ENCODE results near the gene NPTX1.

DNA sequence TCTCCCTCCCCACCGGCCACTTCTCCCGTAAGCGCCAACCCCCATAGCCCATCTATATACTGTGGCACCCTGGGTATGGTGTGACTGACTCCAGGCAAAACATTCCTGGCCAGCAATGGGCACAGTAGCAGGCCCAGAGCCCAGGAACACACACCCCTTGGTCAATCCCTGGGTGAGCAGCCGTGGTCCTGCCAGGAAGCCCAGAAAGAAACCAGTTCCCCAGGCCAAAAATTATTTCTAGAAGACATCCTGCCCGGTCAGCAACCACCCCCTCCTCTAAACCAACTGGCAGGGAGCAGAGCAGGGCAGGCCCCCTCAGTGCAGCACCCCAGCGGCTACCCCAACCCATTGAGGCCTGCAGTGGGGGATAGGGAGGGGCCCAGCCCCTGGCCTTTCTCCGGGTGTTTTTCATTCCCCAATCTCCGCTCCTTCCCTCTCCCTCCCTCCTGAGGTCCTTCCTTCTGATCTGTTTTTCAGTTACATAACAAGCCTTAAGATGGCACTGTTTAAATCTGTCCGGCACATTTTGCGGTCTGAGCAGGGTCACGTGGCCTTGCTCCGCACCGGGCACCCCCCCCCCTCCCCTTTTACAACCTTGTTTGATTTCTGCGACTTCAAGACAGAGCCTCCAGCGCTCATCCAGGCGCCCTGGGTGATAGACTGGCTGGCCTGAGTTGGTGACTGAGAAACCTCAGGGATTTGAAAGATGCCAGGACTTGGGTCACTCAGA lies 2.0 kb downstream of the NPTX1 start:
- TF ChIP-seq, protein P1, sequence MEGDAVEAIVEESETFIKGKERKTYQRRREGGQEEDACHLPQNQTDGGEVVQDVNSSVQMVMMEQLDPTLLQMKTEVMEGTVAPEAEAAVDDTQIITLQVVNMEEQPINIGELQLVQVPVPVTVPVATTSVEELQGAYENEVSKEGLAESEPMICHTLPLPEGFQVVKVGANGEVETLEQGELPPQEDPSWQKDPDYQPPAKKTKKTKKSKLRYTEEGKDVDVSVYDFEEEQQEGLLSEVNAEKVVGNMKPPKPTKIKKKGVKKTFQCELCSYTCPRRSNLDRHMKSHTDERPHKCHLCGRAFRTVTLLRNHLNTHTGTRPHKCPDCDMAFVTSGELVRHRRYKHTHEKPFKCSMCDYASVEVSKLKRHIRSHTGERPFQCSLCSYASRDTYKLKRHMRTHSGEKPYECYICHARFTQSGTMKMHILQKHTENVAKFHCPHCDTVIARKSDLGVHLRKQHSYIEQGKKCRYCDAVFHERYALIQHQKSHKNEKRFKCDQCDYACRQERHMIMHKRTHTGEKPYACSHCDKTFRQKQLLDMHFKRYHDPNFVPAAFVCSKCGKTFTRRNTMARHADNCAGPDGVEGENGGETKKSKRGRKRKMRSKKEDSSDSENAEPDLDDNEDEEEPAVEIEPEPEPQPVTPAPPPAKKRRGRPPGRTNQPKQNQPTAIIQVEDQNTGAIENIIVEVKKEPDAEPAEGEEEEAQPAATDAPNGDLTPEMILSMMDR (IDR thresholded peaks at IDR 0.05; ENCODE audit: low read depth, low read length, poor library complexity, severe bottlenecking) = peak; percentile 19
- no peak for TF ChIP-seq EZH2phosphoT487 (IDR thresholded peaks at IDR 0.05; ENCODE audit: borderline replicate concordance, low read length)

All from DOHH2 (cell line).